HUES6 (cell line): ENCODE measurements around the gene TMPRSS6.

Experiments used
- H3K27ac ChIP-seq: 2 replicates; pipeline ENCODE4 v1.7.0; 2013; ENCODE audit warnings: low read depth, mild to moderate bottlenecking, low read length, inconsistent platforms
- H3K27me3 ChIP-seq: 2 replicates; pipeline ENCODE4 v1.6.1; 2013; ENCODE audit warnings: low read length; ENCODE audit not compliant: control insufficient read depth, insufficient read depth
- H3K36me3 ChIP-seq: 2 replicates; pipeline ENCODE4 v1.6.1; 2013; ENCODE audit warnings: low read length; ENCODE audit not compliant: control insufficient read depth, insufficient read depth
- H3K4me1 ChIP-seq: 2 replicates; pipeline ENCODE4 v1.6.1; 2013; ENCODE audit warnings: low read length; ENCODE audit not compliant: control insufficient read depth, insufficient read depth
- H3K4me3 ChIP-seq: 2 replicates; pipeline ENCODE4 v1.5.1; 2013; ENCODE audit warnings: low read depth, low read length
- H3K9ac ChIP-seq: one replicate; pipeline ENCODE4 v1.6.1; 2013; ENCODE audit warnings: mild to moderate bottlenecking, low read length
- H3K9me3 ChIP-seq: 2 replicates; pipeline ENCODE4 v1.6.1; 2013; ENCODE audit warnings: low read depth, low read length; ENCODE audit not compliant: control insufficient read depth, insufficient read depth

TMPRSS6 gene

DNA sequence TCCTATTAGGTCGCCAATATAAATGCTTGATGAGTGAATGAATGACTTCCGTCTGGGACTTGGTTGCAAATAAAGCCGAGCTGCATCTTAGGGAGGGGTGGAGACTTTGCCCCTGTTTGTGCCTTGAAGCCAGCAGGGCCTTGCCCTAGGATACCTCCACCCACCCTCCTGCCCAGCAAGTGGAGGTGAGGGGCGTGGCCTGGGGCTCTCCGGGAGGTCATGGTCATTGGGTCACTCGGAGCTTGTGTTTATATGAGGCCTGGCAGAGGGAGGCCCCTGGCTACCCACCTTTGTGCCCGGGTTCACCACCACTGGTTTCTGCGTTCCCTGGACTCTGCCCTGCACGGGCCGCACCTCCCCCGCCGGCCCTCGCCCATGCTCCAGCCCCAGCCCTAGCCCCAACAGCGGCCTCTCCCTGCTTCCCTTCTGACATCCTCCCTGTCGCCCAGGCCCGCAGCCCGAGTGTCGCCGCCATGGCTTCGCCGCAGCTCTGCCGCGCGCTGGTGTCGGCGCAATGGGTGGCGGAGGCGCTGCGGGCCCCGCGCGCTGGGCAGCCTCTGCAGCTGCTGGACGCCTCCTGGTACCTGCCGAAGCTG is 85.7 kb downstream of the TMPRSS6 start:
- Histone ChIP-seq H3K4me3 (no peak overlapping the region), H3K4me1 (peaks cover 15% of the 10 kb centered on the region; the same call in 1 of the 2 replicates), H3K27me3 (no peaks in the 10 kb centered on the region), H3K27ac (no peak overlapping the region), H3K36me3 (peaks cover 42% of the 10 kb centered on the region), H3K9me3 (no peaks in the 10 kb centered on the region), H3K9ac (no peak overlapping the region)

DNA sequence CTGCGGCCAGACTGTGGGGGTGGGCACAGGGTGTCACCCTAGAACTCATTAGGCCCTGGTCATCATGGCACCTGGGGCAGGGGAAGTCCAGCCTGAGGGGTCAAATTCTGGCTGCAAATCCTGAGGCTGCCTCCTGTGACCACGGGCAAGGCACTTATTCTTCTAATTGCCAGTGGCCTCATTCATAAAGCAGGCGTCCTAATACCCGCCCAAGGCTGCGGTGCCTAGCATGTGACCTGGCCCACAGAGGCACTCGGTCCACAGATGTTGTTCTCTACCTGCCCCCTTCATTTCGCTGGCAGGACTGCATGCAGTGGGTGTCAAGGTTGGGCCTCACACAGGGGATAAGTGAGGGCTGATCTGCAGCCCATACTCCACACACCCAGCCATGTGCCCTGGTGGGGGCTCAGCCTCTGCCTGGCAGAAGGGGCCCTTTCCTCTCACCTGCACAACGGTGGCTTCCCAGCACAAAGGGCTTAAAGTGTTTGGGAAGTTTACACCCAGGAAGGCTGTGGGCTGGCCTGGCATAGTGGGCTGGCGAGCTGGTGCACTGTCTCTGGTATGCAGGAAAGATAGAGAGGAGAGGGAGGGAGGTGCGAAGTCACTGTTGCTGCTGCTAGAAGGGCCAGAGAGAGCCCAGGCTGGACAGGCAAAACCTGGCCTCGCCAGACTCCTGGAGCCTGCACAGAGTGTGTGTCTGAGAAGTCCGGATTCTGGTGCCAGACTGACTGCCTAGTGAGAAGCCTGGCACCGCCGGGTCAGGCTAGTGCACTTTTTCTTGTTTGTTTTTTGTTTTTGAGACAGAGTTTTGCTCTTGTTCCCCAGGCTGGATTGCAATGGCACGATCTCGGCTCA is 86.8 kb downstream of the TMPRSS6 start:
- Histone ChIP-seq H3K27me3 (no peaks in the 10 kb centered on the region), H3K9ac (peak overlapping the region; percentile 21), H3K36me3 (peaks cover 40% of the 10 kb centered on the region)

DNA sequence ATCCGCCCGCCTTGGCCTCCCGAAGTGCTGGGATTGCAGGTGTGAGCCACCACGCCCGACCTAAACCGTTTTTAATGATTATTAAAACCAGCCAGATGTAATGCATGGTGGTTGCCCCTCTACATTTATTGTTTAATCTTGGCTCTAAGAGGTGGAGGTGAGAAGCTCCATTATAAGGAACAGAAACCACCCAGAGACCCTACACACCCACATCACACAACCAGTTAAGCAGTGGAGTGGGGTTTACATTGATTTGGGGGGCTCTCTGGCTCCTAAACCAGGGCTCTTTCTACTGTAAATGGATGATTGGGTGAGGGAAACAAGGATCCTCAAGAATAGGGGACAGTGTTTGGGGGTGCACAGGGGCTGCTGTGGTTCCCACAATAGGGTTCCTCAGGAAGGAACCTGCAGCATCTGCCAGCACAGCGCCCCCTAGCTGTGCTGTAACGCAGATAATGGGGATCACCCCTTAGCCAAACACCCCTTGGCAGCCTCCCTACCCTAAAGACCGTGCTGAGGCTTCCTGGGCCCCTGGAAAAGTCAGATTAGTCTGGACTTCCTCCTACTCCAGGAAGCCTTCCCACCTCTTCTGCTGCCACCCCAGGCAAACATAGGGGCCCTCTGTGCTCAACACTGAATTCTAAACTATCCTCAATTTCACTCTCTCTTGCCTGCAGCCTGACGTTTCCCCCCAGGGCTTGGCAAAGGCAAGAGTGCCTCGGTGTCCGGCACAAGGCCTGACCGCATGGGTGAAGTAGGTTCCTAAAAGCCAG is 87.6 kb downstream of the TMPRSS6 start:
- peaks cover 40% of the 10 kb centered on the region for H3K36me3 ChIP-seq
- no peak overlapping the region for H3K4me3 ChIP-seq

More for the DNA sequence above, 86.8 kb downstream of the TMPRSS6 start:
- Histone ChIP-seq H3K4me3 (no peak overlapping the region), H3K9me3 (no peaks in the 10 kb centered on the region), H3K4me1 (peaks cover 23% of the 10 kb centered on the region; the same call in 1 of the 2 replicates), H3K27ac (no peak overlapping the region)

DNA sequence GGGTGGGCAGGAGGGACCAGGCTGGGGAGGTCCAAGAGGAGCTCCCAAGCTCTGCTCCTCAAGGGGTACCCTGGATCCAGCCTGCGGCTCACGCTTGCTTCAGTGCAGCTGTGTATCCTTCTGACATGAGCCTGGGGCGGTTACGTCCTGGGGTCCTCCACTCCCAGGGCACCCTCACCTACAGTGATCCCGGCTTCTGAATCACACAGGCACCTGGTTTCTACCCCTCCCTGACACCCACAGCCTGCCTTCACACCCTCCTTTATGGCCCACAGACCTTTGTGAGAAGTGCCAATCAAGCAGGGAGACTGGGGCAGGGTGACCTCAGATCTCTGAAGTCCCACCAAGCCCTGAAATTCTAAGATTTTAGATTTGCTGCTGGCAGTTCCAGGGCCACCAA is 88.5 kb downstream of the TMPRSS6 start:
- H3K27ac ChIP-seq: no peak overlapping the region
- H3K4me1 ChIP-seq: peaks cover 23% of the 10 kb centered on the region; the same call in 1 of the 2 replicates
- no peak overlapping the region for H3K4me3 ChIP-seq
- H3K36me3 ChIP-seq: peaks cover 38% of the 10 kb centered on the region
- no peak overlapping the region for H3K9ac ChIP-seq
- no peaks in the 10 kb centered on the region for H3K27me3 ChIP-seq
- no peaks in the 10 kb centered on the region for H3K9me3 ChIP-seq

More for the DNA sequence above, 87.6 kb downstream of the TMPRSS6 start:
- no peak overlapping the region for H3K27ac ChIP-seq
- H3K9me3 ChIP-seq: no peaks in the 10 kb centered on the region
- no peaks in the 10 kb centered on the region for H3K27me3 ChIP-seq
- H3K9ac ChIP-seq: no peak overlapping the region
- peaks cover 23% of the 10 kb centered on the region; the same call in 1 of the 2 replicates for H3K4me1 ChIP-seq

DNA sequence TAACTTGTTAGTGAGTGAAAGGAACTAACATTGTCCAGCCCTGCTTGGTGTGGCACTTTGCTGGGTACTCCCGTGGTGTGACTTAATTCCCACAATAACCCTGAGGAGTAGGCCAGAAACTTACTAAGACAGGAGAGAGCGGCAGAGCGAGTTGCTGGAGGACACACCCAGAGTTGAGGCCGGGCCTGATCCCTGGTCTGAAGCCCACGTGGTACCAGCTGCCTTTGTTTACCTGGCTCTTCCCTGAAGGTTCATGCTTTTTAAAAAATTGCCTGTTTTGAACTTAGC is 89.4 kb downstream of the TMPRSS6 start:
- H3K27ac ChIP-seq: peak overlapping the region; percentile 75; the same call in 1 of the 2 replicates
- H3K9me3 ChIP-seq: no peaks in the 10 kb centered on the region
- H3K4me1 ChIP-seq: peaks cover 23% of the 10 kb centered on the region; the same call in 1 of the 2 replicates
- no peaks in the 10 kb centered on the region for H3K27me3 ChIP-seq
- peak overlapping the region; percentile 86 for H3K9ac ChIP-seq
- H3K4me3 ChIP-seq: peak overlapping the region; percentile 79
- H3K36me3 ChIP-seq: peaks cover 29% of the 10 kb centered on the region

DNA sequence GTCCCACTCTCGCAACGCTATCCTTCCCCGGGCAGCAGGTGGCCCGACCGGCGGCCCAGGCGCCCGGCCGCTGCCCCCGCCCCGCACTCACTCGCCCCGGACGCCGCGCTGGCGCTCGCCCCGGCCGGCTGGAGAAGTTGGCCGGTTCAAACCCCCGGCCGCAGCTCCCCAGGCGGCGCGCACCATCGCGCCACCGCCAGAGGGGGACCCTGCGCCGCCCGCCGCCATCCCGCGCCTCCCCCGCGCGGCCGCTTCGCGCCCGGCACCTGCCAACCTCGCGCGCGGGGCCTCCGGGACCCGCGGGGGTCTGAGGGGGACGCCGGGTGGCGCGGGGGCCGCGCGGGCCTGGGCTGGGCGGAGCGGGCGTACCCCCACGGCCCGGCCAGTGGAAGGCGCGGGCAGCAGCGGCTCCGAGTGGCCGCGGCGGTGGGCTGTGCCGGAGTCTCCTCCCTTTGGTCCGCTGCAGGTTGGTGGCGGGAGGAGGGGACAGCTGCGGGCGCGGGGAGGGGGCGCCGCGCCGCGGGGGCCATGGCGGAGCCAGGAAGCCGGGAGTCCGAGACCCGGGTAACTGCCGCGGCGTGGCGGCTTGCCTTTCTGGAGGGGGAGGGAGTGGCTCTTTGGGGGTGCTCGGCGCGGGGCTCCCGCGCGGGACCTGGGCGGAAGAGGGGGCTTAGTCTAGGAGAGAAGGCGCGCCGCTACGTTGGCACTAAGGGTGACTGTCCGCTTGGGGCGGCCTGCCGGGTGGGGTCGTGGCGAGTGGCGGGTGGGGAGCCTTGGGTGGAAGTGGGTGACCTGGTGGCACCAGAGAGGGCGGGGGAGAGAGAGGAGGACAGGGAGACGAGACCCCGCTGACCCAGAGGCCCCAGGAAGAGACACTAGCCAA is 90.0 kb downstream of the TMPRSS6 start, which contains the start of the genes MPST and TST:
TSS of gene MPST (plus strand) at position 434 of the 883 bp plus-strand sequence. CDS start at position 529, 95 bp downstream.
TSS of gene TST (minus strand) at position 139 of the 883 bp plus-strand sequence. CDS start 715 bp downstream, outside the sequence.
- peak within 1 kb of the TSS; percentile 75; the same call in 1 of the 2 replicates for H3K27ac ChIP-seq
- peaks cover 23% of the 10 kb centered on the region for H3K36me3 ChIP-seq
- H3K4me1 ChIP-seq: peaks cover 23% of the 10 kb centered on the region; the same call in 1 of the 2 replicates
- H3K27me3 ChIP-seq: no peaks in the 10 kb centered on the region
- H3K9me3 ChIP-seq: no peaks in the 10 kb centered on the region
- peak within 1 kb of the TSS; percentile 79 for H3K4me3 ChIP-seq
- peak within 1 kb of the TSS; percentile 86 for H3K9ac ChIP-seq

DNA sequence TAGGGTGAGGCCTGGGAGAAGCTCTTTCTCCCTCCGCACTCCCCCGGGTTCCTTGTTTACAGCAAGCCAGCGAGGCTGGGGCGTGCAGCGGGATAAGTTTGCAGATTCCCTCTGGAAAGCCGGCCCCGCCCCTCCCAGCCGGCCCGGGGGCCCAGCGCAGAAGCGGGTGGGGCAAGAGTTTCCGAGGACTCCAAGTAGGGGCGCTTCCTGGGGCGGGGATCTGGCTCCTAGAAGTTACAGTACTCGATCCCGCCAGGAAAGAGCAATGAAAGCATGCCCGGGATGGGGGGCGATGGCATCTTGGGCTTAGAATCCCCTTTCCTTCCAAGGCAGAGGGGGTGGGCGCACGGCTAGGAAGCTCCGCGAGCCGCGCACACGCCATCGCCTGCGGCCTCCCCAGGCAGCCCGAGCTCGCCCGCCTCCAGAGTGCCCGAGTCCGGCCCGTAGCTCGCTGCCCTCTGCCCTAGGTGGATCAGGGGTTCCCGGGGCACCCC is 90.7 kb downstream of the TMPRSS6 start:
- Histone ChIP-seq H3K27ac (no peak overlapping the region; the same call in 1 of the 2 replicates), H3K4me1 (peaks cover 23% of the 10 kb centered on the region; the same call in 1 of the 2 replicates), H3K27me3 (no peaks in the 10 kb centered on the region), H3K36me3 (peaks cover 19% of the 10 kb centered on the region), H3K9me3 (no peaks in the 10 kb centered on the region), H3K4me3 (peak overlapping the region; percentile 79), H3K9ac (peak overlapping the region; percentile 86)

DNA sequence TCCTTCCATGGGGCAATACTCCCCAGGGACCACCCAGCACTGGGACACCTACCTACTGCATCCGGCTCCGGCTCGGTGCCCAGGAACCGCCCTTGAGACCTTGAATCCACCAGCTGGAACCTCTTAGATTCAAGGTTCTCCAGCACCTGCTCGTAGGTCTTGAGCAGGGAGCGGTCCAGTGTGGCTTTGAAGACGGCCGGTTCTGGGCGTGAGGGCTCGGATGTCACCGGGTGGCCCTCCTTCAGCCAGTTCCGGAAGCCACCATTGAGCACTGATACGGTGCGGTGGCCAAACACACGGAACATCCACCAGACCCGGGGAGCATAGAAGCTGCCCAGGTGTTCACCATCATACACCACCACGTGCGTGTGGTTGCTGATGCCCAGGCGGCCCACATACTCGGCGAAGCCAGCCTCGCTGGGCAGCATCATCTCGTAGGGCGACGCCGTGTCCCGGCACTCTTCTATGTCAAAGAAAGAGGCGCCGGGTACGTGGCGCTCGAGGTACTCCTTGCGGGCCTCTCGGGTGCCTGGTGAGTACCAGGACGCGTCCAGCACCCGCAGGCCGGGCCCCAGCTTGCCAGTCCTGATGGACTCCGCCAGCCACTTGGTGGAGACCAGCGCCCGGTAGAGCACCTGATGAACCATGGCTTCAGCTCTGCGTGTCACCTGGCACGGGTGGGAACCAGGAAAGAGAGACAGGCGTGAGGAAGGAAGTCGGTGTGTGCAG is 91.3 kb downstream of the TMPRSS6 start:
- Histone ChIP-seq H3K9ac (peak overlapping the region; percentile 86), H3K4me3 (peak overlapping the region; percentile 79), H3K4me1 (peaks cover 20% of the 10 kb centered on the region; the same call in 1 of the 2 replicates), H3K9me3 (no peaks in the 10 kb centered on the region), H3K27me3 (no peaks in the 10 kb centered on the region), H3K36me3 (peaks cover 19% of the 10 kb centered on the region), H3K27ac (no peak overlapping the region)

DNA sequence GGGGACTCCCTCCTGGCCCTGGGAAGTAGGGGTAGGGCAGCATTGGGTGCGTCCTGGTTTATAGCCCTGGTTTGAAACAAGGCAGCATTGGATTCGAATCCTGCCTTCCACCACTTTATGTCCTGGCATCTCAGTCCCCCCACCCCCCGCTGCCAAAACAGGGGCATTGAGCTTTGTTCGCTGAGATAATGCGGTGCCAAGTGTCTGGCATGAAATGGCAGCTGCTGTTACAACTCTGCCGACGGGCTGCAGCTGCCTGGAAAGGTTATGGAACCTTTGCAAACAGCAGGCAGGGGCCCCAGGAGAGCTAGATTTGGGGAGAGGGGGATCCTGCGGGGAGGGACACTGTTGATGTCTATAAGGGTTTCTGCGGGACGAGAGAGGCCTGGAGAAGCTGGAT is 92.2 kb downstream of the TMPRSS6 start:
- Histone ChIP-seq H3K36me3 (peaks cover 19% of the 10 kb centered on the region), H3K4me1 (peaks cover 16% of the 10 kb centered on the region; the same call in 1 of the 2 replicates), H3K27me3 (no peaks in the 10 kb centered on the region), H3K9me3 (no peaks in the 10 kb centered on the region), H3K9ac (no peak overlapping the region), H3K4me3 (no peak overlapping the region), H3K27ac (no peak overlapping the region)
